Measurements from ENCODE around the gene NPVF.

DNA sequence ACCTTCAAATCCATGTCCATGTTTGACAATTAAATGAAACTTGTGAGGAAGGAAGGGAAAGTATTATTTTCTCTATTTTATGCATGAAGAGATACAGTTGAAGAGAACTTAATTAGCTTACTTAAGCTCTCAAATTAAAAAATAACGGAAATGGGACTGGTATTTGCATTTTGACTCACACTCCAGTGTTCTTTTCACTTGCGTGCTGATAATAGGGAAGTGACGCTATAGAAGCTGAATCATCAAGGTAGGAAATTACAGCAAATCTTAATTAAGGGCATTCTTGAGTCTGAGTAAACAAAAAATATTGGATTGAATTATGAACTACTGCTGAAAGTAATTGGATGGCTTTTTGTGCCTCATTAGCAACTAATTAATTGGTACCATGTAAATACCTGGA lies 44.0 kb upstream of the NPVF start:
- no peak for TF ChIP-seq CTCF (conservative IDR thresholded peaks at IDR 0.05; ENCODE audit: low read depth, low read length)
- no peak for TF ChIP-seq MXI1 (IDR thresholded peaks at IDR 0.05; ENCODE audit: borderline replicate concordance, low read depth, low read length)
- no peak for TF ChIP-seq POLR2A (IDR thresholded peaks at IDR 0.05; ENCODE audit: low read depth, low read length)

All from IMR-90 (cell line).